ENCODE results near the gene C3orf85. TPM values are rescaled to one million over a fixed set of nuclear protein-coding genes. Genes with fewer than 3 reads are reported as not detected.
"Not testable (repeated sequence)": the region's sequence is repeated elsewhere in the genome, so short reads cannot be mapped to it uniquely, and the experiment has no call there.

Gene C3orf85
- polyA plus RNA-seq, 3 donors = not detected

- no peaks in the 10 kb centered on the region for H3K79me2 ChIP-seq (ENCODE audit: insufficient read depth, low read length)
- no peak for TF ChIP-seq CTCF (IDR thresholded peaks at IDR 0.05)
- H2AFZ ChIP-seq (ENCODE audit: insufficient read depth, low read depth, low read length, poor library complexity, severe bottlenecking) = no peak overlapping the region
- no peaks in the 10 kb centered on the region for H3K36me3 Mint-ChIP-seq
- H3K4me1 Mint-ChIP-seq = no peaks in the 10 kb centered on the region
- WGBS (ENCODE audit: insufficient coverage) = no CpG with 5 or more reads among the region's 4 CpGs
- no peaks in the 10 kb centered on the region for H3K36me3 ChIP-seq (replicated peaks in 1 of 2; ENCODE audit: control insufficient read depth in 1 of 2, insufficient read depth in 2 of 2, low read length in 2 of 2)
- H3K9ac ChIP-seq (ENCODE audit: insufficient read depth, low read length, poor library complexity, severe bottlenecking) = no peak overlapping the region
- no peak overlapping the region for H3K4me3 ChIP-seq (replicated peaks in 1 of 3; ENCODE audit: low read depth in 2 of 3, low read length in 3 of 3)
- no peak overlapping the region for H3K27ac Mint-ChIP-seq
- no peaks in the 10 kb centered on the region for H4K20me1 ChIP-seq (ENCODE audit: insufficient read depth, low read length)
- intact Hi-C loops (cut with micrococcal nuclease) = no loop called here
- no peaks in the 10 kb centered on the region for H3K27me3 Mint-ChIP-seq (ENCODE audit: low read depth in 3 of 3)
- H3K27ac ChIP-seq (ENCODE audit: low read depth in 1 of 2, low read length in 2 of 2) = no peak overlapping the region
- H3K9me3 ChIP-seq (replicated peaks in 1 of 2; ENCODE audit: control insufficient read depth in 1 of 2, insufficient read depth in 1 of 2, low read length in 2 of 2) = no peaks in the 10 kb centered on the region
- no peak for DNase-seq
- H3K4me2 ChIP-seq (replicated peaks; ENCODE audit: extremely low read depth, low read length, poor library complexity, severe bottlenecking) = no peak overlapping the region
- H3K9me3 Mint-ChIP-seq = peaks cover 2 to 7% (median 5%) of the 10 kb centered on the region in 7 donors
- no peak overlapping the region for H3K4me3 Mint-ChIP-seq
- H3K4me1 ChIP-seq (ENCODE audit: control insufficient read depth in 1 of 2, insufficient read depth in 2 of 2, low read length in 2 of 2) = no peaks in the 10 kb centered on the region
- H3K27me3 ChIP-seq (ENCODE audit: control insufficient read depth in 2 of 2, insufficient read depth in 2 of 2, low read length in 2 of 2) = no peaks in the 10 kb centered on the region
Observed at GRCh38 chr3:109131276-109131675, 5.2 kb upstream of the C3orf85 start.

- Histone ChIP-seq H3K4me3 (replicated peaks in 1 of 3; ENCODE audit: low read depth in 2 of 3, low read length in 3 of 3) (no peak overlapping the region), H3K4me2 (replicated peaks; ENCODE audit: extremely low read depth, low read length, poor library complexity, severe bottlenecking) (no peak overlapping the region), H3K27me3 (ENCODE audit: control insufficient read depth in 2 of 2, insufficient read depth in 2 of 2, low read length in 2 of 2) (no peaks in the 10 kb centered on the region), H3K79me2 (ENCODE audit: insufficient read depth, low read length) (no peaks in the 10 kb centered on the region), H2AFZ (ENCODE audit: insufficient read depth, low read depth, low read length, poor library complexity, severe bottlenecking) (no peak overlapping the region), H3K9ac (ENCODE audit: insufficient read depth, low read length, poor library complexity, severe bottlenecking) (no peak overlapping the region), H3K4me1 (ENCODE audit: control insufficient read depth in 1 of 2, insufficient read depth in 2 of 2, low read length in 2 of 2) (no peaks in the 10 kb centered on the region), H4K20me1 (ENCODE audit: insufficient read depth, low read length) (no peaks in the 10 kb centered on the region), H3K27ac (ENCODE audit: low read depth in 1 of 2, low read length in 2 of 2) (no peak overlapping the region), H3K9me3 (replicated peaks in 1 of 2; ENCODE audit: control insufficient read depth in 1 of 2, insufficient read depth in 1 of 2, low read length in 2 of 2) (no peaks in the 10 kb centered on the region), H3K36me3 (replicated peaks in 1 of 2; ENCODE audit: control insufficient read depth in 1 of 2, insufficient read depth in 2 of 2, low read length in 2 of 2) (no peaks in the 10 kb centered on the region)
- Mint-ChIP-seq H3K4me1 (no peaks in the 10 kb centered on the region), H3K27ac (no peak overlapping the region), H3K27me3 (ENCODE audit: low read depth in 3 of 3) (no peaks in the 10 kb centered on the region), H3K36me3 (no peaks in the 10 kb centered on the region), H3K9me3 (peaks cover 2 to 7% (median 5%) of the 10 kb centered on the region in 7 donors), H3K4me3 (no peak overlapping the region)
- whole genome bisulfite sequencing (ENCODE audit: insufficient coverage) = no CpG with 5 or more reads among the region's 5 CpGs
- no peak for TF ChIP-seq CTCF (IDR thresholded peaks at IDR 0.05)
- DNase-seq = no peak
- intact Hi-C loops (cut with micrococcal nuclease) = no loop called here
Observed at GRCh38 chr3:109132801-109133473, 3.6 kb upstream of the C3orf85 start.

GRCh38 chr3:109133474-109133816 is 3.1 kb upstream of the C3orf85 start:
- H3K27ac Mint-ChIP-seq; H3K79me2 ChIP-seq (ENCODE audit: insufficient read depth, low read length); H3K4me3 Mint-ChIP-seq; H3K27ac ChIP-seq (ENCODE audit: low read depth in 1 of 2, low read length in 2 of 2); H3K9me3 Mint-ChIP-seq; H3K4me1 ChIP-seq (ENCODE audit: control insufficient read depth in 1 of 2, insufficient read depth in 2 of 2, low read length in 2 of 2); H3K9ac ChIP-seq (ENCODE audit: insufficient read depth, low read length, poor library complexity, severe bottlenecking); H4K20me1 ChIP-seq (ENCODE audit: insufficient read depth, low read length); intact Hi-C loops (cut with micrococcal nuclease); H3K4me1 Mint-ChIP-seq; H3K9me3 ChIP-seq (replicated peaks in 1 of 2; ENCODE audit: control insufficient read depth in 1 of 2, insufficient read depth in 1 of 2, low read length in 2 of 2); H3K27me3 ChIP-seq (ENCODE audit: control insufficient read depth in 2 of 2, insufficient read depth in 2 of 2, low read length in 2 of 2); DNase-seq; H3K36me3 ChIP-seq (replicated peaks in 1 of 2; ENCODE audit: control insufficient read depth in 1 of 2, insufficient read depth in 2 of 2, low read length in 2 of 2); H3K36me3 Mint-ChIP-seq; H3K27me3 Mint-ChIP-seq (ENCODE audit: low read depth in 3 of 3); H2AFZ ChIP-seq (ENCODE audit: insufficient read depth, low read depth, low read length, poor library complexity, severe bottlenecking); H3K4me2 ChIP-seq (replicated peaks; ENCODE audit: extremely low read depth, low read length, poor library complexity, severe bottlenecking); H3K4me3 ChIP-seq (replicated peaks in 1 of 3; ENCODE audit: low read depth in 2 of 3, low read length in 3 of 3): not testable (repeated sequence)
- WGBS (ENCODE audit: insufficient coverage) = no CpG with 5 or more reads among the region's 5 CpGs

All from CD14-positive monocyte (primary cell).